ENCODE results near the gene MYH11.

Gene MYH11

GRCh38 chr16:15741207-15741871, 115.5 kb downstream of the MYH11 start:
- no peak for DNase-seq (ENCODE audit: extremely low spot score)
- ChIA-PET POLR2A (no interaction called here), CTCF (interaction anchor here (0.9 kb wide), 1 partner anchor 15 kb away, joined by 3 read pairs; no protein-coding TSS in a partner anchor)
- no peak for TF ChIP-seq ELF4 (IDR thresholded peaks at IDR 0.05)
- no peak for TF ChIP-seq PKNOX1 (IDR thresholded peaks at IDR 0.05)
- TF ChIP-seq ARNT (IDR thresholded peaks at IDR 0.05): no peak
- no peak for TF ChIP-seq FOXM1 (IDR thresholded peaks at IDR 0.05; ENCODE audit: borderline replicate concordance)
- TF ChIP-seq SP1 (IDR thresholded peaks at IDR 0.05): no peak
- no peak for TF ChIP-seq NFRKB (IDR thresholded peaks at IDR 0.05)
- TF ChIP-seq L3MBTL2 (conservative IDR thresholded peaks at IDR 0.05): no peak
- TF ChIP-seq CTBP1 (IDR thresholded peaks at IDR 0.05; ENCODE audit: borderline replicate concordance): no peak
- TF ChIP-seq ZNF384 (IDR thresholded peaks at IDR 0.05): no peak
- no peak for TF ChIP-seq BHLHE40 (IDR thresholded peaks at IDR 0.05; ENCODE audit: borderline replicate concordance)
- no peak for TF ChIP-seq HDGF (IDR thresholded peaks at IDR 0.05; ENCODE audit: borderline replicate concordance)
- TF ChIP-seq TARDBP (IDR thresholded peaks at IDR 0.05): no peak
- no peak for TF ChIP-seq FOXA1 (IDR thresholded peaks at IDR 0.05)
- TF ChIP-seq FOXK2 (IDR thresholded peaks at IDR 0.05): no peak
- no peak for TF ChIP-seq SUZ12 (IDR thresholded peaks at IDR 0.05)
- TF ChIP-seq LEF1 (IDR thresholded peaks at IDR 0.05; ENCODE audit: borderline replicate concordance): no peak

GRCh38 chr16:15739950-15740349, 116.9 kb downstream of the MYH11 start:
- no peak for DNase-seq (ENCODE audit: extremely low spot score)
- POLR2A ChIA-PET: no interaction called here
- TF ChIP-seq SP1 (IDR thresholded peaks at IDR 0.05) (no peak), FOXK2 (IDR thresholded peaks at IDR 0.05) (no peak), HDGF (IDR thresholded peaks at IDR 0.05; ENCODE audit: borderline replicate concordance) (no peak), TARDBP (IDR thresholded peaks at IDR 0.05) (no peak), ARNT (IDR thresholded peaks at IDR 0.05) (no peak), LEF1 (IDR thresholded peaks at IDR 0.05; ENCODE audit: borderline replicate concordance) (no peak), NFRKB (IDR thresholded peaks at IDR 0.05) (no peak), FOXA1 (IDR thresholded peaks at IDR 0.05) (no peak), ELF4 (IDR thresholded peaks at IDR 0.05) (no peak), PKNOX1 (IDR thresholded peaks at IDR 0.05) (no peak), ZNF384 (IDR thresholded peaks at IDR 0.05) (no peak), SUZ12 (IDR thresholded peaks at IDR 0.05) (no peak)
- CTCF ChIA-PET: no interaction called here

GRCh38 chr16:15739464-15739863, 117.4 kb downstream of the MYH11 start:
- DNase-seq (ENCODE audit: extremely low spot score): no peak
- ChIA-PET CTCF (interaction anchor here (0.6 kb wide), 1 partner anchor 76 kb away, joined by 5 read pairs; no protein-coding TSS in a partner anchor), POLR2A (no interaction called here)
- TF ChIP-seq ELF4 (IDR thresholded peaks at IDR 0.05) (no peak), FOXM1 (IDR thresholded peaks at IDR 0.05; ENCODE audit: borderline replicate concordance) (no peak), ARNT (IDR thresholded peaks at IDR 0.05) (no peak), SP1 (IDR thresholded peaks at IDR 0.05) (no peak), NFRKB (IDR thresholded peaks at IDR 0.05) (no peak), BHLHE40 (IDR thresholded peaks at IDR 0.05; ENCODE audit: borderline replicate concordance) (no peak), CTBP1 (IDR thresholded peaks at IDR 0.05; ENCODE audit: borderline replicate concordance) (no peak), LEF1 (IDR thresholded peaks at IDR 0.05; ENCODE audit: borderline replicate concordance) (no peak), SUZ12 (IDR thresholded peaks at IDR 0.05) (no peak), FOXA1 (IDR thresholded peaks at IDR 0.05) (no peak), HDGF (IDR thresholded peaks at IDR 0.05; ENCODE audit: borderline replicate concordance) (no peak), ZNF384 (IDR thresholded peaks at IDR 0.05) (no peak), PKNOX1 (IDR thresholded peaks at IDR 0.05) (no peak), L3MBTL2 (conservative IDR thresholded peaks at IDR 0.05) (no peak)

GRCh38 chr16:15737140-15737644, 119.6 kb downstream of the MYH11 start:
- TF ChIP-seq NFRKB (IDR thresholded peaks at IDR 0.05) (no peak), FOXA1 (IDR thresholded peaks at IDR 0.05) (no peak), PKNOX1 (IDR thresholded peaks at IDR 0.05) (no peak), SUZ12 (IDR thresholded peaks at IDR 0.05) (no peak), SP1 (IDR thresholded peaks at IDR 0.05) (no peak), ZNF384 (IDR thresholded peaks at IDR 0.05) (no peak), ARNT (IDR thresholded peaks at IDR 0.05) (no peak)
- DNase-seq (ENCODE audit: extremely low spot score): no peak
- POLR2A ChIA-PET: no interaction called here
- CTCF ChIA-PET: no interaction called here

GRCh38 chr16:15736529-15736928, 120.3 kb downstream of the MYH11 start:
- POLR2A ChIA-PET: no interaction called here
- TF ChIP-seq FOXK2 (IDR thresholded peaks at IDR 0.05) (no peak), NFRKB (IDR thresholded peaks at IDR 0.05) (no peak), ELF4 (IDR thresholded peaks at IDR 0.05) (no peak), LEF1 (IDR thresholded peaks at IDR 0.05; ENCODE audit: borderline replicate concordance) (no peak), SUZ12 (IDR thresholded peaks at IDR 0.05) (no peak), ZNF384 (IDR thresholded peaks at IDR 0.05) (no peak), L3MBTL2 (conservative IDR thresholded peaks at IDR 0.05) (no peak), HDGF (IDR thresholded peaks at IDR 0.05; ENCODE audit: borderline replicate concordance) (no peak), FOXM1 (IDR thresholded peaks at IDR 0.05; ENCODE audit: borderline replicate concordance) (no peak), CTBP1 (IDR thresholded peaks at IDR 0.05; ENCODE audit: borderline replicate concordance) (no peak), TARDBP (IDR thresholded peaks at IDR 0.05) (no peak), ARNT (IDR thresholded peaks at IDR 0.05) (no peak), PKNOX1 (IDR thresholded peaks at IDR 0.05) (no peak)
- CTCF ChIA-PET: interaction anchor here (0.5 kb wide), 1 partner anchor 18 kb away, joined by 3 read pairs; no protein-coding TSS in a partner anchor
- DNase-seq (ENCODE audit: extremely low spot score): no peak

Data from HEK293T (cell line).